B cell (primary cell): ENCODE results near the gene B3GNT7.

Source experiments
- CTCF ChIP-seq: fragments of 200-600 bp; IDR thresholded peaks from one replicate; pipeline ENCODE4 v1.8.0; 2022; ENCODE audit warnings: antibody characterized with exemption, mild to moderate bottlenecking
- EZH2 ChIP-seq: IDR thresholded peaks from 2 replicates; pipeline ENCODE4 v1.6.1; 2012; ENCODE audit warnings: borderline replicate concordance, low read depth, mild to moderate bottlenecking, moderate library complexity, low read length; ENCODE audit not compliant: insufficient read depth, poor library complexity, severe bottlenecking

GRCh38 chr2:231411237-231411636, 15.7 kb downstream of the B3GNT7 start:
- no peak for TF ChIP-seq EZH2
- TF ChIP-seq CTCF, result no peak
